Uterus (tissue), 4 donors: ENCODE data around the gene GMCL2. TPM values are rescaled to one million over a fixed set of nuclear protein-coding genes. Genes with fewer than 3 reads are reported as not detected.

Experiments
- DNase-seq, 2 donors: peaks; one replicate each; pipeline ENCODE4 v3.0.0-alpha.2; 2019 to 2020
- H3K27ac ChIP-seq, 2 donors: fragments of 200-600 bp; sonication (generic); 1 replicate in 1 of 2; 2 replicates in 1 of 2; pipeline ENCODE4 v1.5.1; 2016 to 2018
- H3K27me3 ChIP-seq, 2 donors: fragments of 200-600 bp; sonication (generic); one replicate each; pipeline ENCODE4 v1.5.1; 2018 to 2019; ENCODE audit warnings: control low read depth in 1 of 2
- H3K36me3 ChIP-seq, 2 donors: fragments of 200-600 bp; sonication (generic); one replicate each; pipeline ENCODE4 v1.5.1; 2019; ENCODE audit warnings: control low read depth in 1 of 2
- H3K4me1 ChIP-seq, 2 donors: fragments of 200-600 bp; sonication (generic); one replicate each; pipeline ENCODE4 v1.5.1; 2018 to 2019; ENCODE audit warnings: control low read depth in 1 of 2
- H3K4me3 ChIP-seq, 2 donors: fragments of 200-600 bp; sonication (generic); 1 replicate in 1 of 2; 2 replicates in 1 of 2; pipeline ENCODE4 v1.5.1; 2018 to 2019; ENCODE audit warnings: mild to moderate bottlenecking in 1 of 2
- H3K9me3 ChIP-seq, 2 donors: fragments of 200-600 bp; sonication (generic); one replicate each; pipeline ENCODE4 v1.5.1; 2019; ENCODE audit warnings: control low read depth in 1 of 2
- POLR2A ChIP-seq, 2 donors: fragments of 450-650 bp; IDR thresholded peaks; one replicate each; pipeline ENCODE4 v1.6.1; 2016; ENCODE audit warnings: antibody characterized with exemption in 2 of 2, mild to moderate bottlenecking in 1 of 2, moderate library complexity in 1 of 2
- intact Hi-C: fragments of 100-400 bp; cut with DNase I; formaldehyde crosslinking; loops from one replicate; pipeline ENCODE4 v1.15.1; 2023; ENCODE audit warnings: low total_unique reads
- total RNA-seq, 4 donors: library from RNA; depleted of rRNA in 3 of 4; stranded (reverse); fragments of >200 nt in 3 of 4; gene quantifications; one replicate each; pipeline versions ENCODE4 v1.1.0 to v1.2.4, GENCODE V29; 2014 to 2023
- TF ChIP-seq, protein P1 (sequence below), 4 experiments: fragments of 200-600 bp in 2 of 4; fragments of 450-650 bp in 2 of 4; sonication (generic) in 2 of 4; IDR thresholded peaks; one replicate each; pipeline ENCODE4 v1.5.1; 2016 to 2019; ENCODE audit warnings: antibody characterized with exemption in 4 of 4, mild to moderate bottlenecking in 2 of 4, moderate library complexity in 1 of 4
- donor health status: DM: yes; HTN: yes; CAD: no.

The GMCL2 gene
- total RNA-seq, 4 donors from 2014 or later: not detected

- Histone ChIP-seq H3K4me3 (no peak overlapping the region), H3K27ac (no peak overlapping the region), H3K9me3 (no peaks in the 10 kb centered on the region), H3K36me3 (no peaks in the 10 kb centered on the region), H3K4me1 (peaks cover 0 to 4% of the 10 kb centered on the region in 2 donors), H3K27me3 (no peaks in the 10 kb centered on the region)
- no peak for DNase-seq
- no peak for TF ChIP-seq POLR2A (IDR thresholded peaks at IDR 0.05)
- TF ChIP-seq, protein P1, sequence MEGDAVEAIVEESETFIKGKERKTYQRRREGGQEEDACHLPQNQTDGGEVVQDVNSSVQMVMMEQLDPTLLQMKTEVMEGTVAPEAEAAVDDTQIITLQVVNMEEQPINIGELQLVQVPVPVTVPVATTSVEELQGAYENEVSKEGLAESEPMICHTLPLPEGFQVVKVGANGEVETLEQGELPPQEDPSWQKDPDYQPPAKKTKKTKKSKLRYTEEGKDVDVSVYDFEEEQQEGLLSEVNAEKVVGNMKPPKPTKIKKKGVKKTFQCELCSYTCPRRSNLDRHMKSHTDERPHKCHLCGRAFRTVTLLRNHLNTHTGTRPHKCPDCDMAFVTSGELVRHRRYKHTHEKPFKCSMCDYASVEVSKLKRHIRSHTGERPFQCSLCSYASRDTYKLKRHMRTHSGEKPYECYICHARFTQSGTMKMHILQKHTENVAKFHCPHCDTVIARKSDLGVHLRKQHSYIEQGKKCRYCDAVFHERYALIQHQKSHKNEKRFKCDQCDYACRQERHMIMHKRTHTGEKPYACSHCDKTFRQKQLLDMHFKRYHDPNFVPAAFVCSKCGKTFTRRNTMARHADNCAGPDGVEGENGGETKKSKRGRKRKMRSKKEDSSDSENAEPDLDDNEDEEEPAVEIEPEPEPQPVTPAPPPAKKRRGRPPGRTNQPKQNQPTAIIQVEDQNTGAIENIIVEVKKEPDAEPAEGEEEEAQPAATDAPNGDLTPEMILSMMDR (IDR thresholded peaks at IDR 0.05): no peak
- intact Hi-C loops: no loop called here
Measured at GRCh38 chr5:178136990-178137389, 50.2 kb downstream of the GMCL2 start.

Other genes starting within 250 kb of the GMCL2 start
- gene PROP1, start 191.1 kb downstream of the GMCL2 start, total RNA-seq: not detected
- 1 to 10 TPM in 3 of 4 donors, under 1 TPM in 1; 0.59 to 9.6 (median 1.6) TPM for gene N4BP3, start 73.8 kb downstream of the GMCL2 start, total RNA-seq
- 10 to 100 TPM; 29.7 to 52.3 (median 39.9) TPM for gene RMND5B, start 56.4 kb downstream of the GMCL2 start, total RNA-seq
- 100 to 1,000 TPM in 3 of 4 donors, 10 to 100 TPM in 1; 83.4 to 180 (median 147) TPM for gene NHP2, start 33.5 kb downstream of the GMCL2 start, total RNA-seq
- gene HNRNPAB, start 17.2 kb upstream of the GMCL2 start, total RNA-seq: 100 to 1,000 TPM in 1 of 4 donors, 10 to 100 TPM in 3; 45.1 to 112 (median 73.4) TPM
- gene PHYKPL, start 45.4 kb upstream of the GMCL2 start, total RNA-seq: 100 to 1,000 TPM in 2 of 4 donors, 10 to 100 TPM in 2; 41.5 to 129 (median 89.9) TPM